22Rv1 (cell line): ENCODE data around the gene COL4A1.

Experiments
- CTCF ChIP-seq: fragments of 450-650 bp; IDR thresholded peaks from 2 replicates; pipeline ENCODE4 v1.5.1; 2017; ENCODE audit warnings: mild to moderate bottlenecking
- ZFX ChIP-seq: fragments of 450-650 bp; IDR thresholded peaks from 2 replicates; pipeline ENCODE4 v1.6.1; 2017; ENCODE audit warnings: antibody characterized with exemption, borderline replicate concordance

GRCh38 chr13:110354715-110355473, 47.9 kb upstream of the COL4A1 start:
- no peak for TF ChIP-seq CTCF
- TF ChIP-seq ZFX, result no peak
